MM.1S (cell line): ENCODE data around the gene GLCCI1.

ENCODE experiments used
- CTCF ChIP-seq: fragments of 300-600 bp; sonication (generic); IDR thresholded peaks from 2 replicates; pipeline ENCODE4 v1.5.1; 2016; ENCODE audit warnings: antibody characterized with exemption, low read length, mixed read lengths
- EZH2 ChIP-seq: fragments of 300-600 bp; sonication (generic); optimal IDR thresholded peaks from 2 replicates; pipeline ENCODE3; 2017; ENCODE audit warnings: low read depth, mild to moderate bottlenecking, antibody characterized with exemption, low read length, mixed read lengths
- EZH2phosphoT487 ChIP-seq: fragments of 300-600 bp; sonication (generic); IDR thresholded peaks from 2 replicates; pipeline ENCODE4 v1.6.1; 2018; ENCODE audit warnings: antibody characterized with exemption, low read length

DNA sequence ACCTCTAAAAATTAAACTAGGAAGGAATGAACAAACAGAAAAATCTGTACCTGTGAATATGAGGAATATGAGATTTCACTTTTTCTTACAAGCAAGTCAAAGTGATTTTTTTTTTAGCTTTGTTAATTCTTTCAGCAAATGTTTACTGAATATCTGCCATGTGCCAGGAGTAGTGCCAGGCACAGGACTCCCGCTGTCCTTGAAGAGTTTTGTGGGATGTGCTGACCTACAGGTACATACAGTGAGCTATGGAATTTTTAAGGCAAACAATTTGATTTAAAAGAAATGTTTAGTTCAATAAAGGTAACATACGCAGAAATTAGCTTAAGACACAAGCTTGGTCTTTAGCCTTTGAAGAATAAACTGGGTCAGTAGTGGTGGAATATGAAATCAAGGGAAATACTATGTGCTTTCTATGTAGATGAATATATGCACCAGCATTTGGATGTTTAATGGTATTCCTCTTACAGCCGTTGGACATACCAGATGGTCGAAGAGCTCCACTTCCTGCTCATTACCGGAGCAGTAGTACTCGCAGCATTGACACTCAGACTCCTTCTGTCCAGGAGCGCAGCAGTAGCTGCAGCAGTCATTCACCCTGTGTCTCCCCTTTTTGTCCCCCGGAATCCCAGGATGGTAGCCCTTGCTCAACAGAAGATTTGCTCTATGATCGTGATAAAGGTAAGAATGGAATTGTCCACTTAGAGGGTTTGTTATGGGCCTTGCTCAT lies 102.0 kb downstream of the GLCCI1 start:
- TF ChIP-seq CTCF = no peak
- TF ChIP-seq EZH2 = no peak
- no peak for TF ChIP-seq EZH2phosphoT487
